Sigmoid colon (tissue), 7 donors: ENCODE measurements around the gene TOP3A. TPM values are rescaled to one million over a fixed set of nuclear protein-coding genes. Genes with fewer than 3 reads are reported as not detected.

Experiments used
- DNase-seq: peaks from one replicate; pipeline ENCODE4 v3.0.0-alpha.2; 2019
- H3K27ac ChIP-seq, 4 donors: fragments of 200-600 bp; sonication (generic); one replicate each; pipeline ENCODE4 v1.5.1; 2016 to 2019; ENCODE audit warnings: mild to moderate bottlenecking in 1 of 4
- H3K27me3 ChIP-seq, 3 donors: fragments of 200-600 bp; sonication (generic); one replicate each; pipeline ENCODE4 v1.5.1; 2019; ENCODE audit warnings: mild to moderate bottlenecking in 1 of 3
- H3K36me3 ChIP-seq, 4 donors: fragments of 200-600 bp; sonication (generic); one replicate each; pipeline ENCODE4 v1.5.1; 2016 to 2019
- H3K4me1 ChIP-seq, 4 donors: fragments of 200-600 bp; sonication (generic); one replicate each; pipeline ENCODE4 v1.5.1; 2017 to 2019
- H3K4me3 ChIP-seq, 4 donors: fragments of 200-600 bp; sonication (generic); one replicate each; pipeline ENCODE4 v1.5.1; 2017 to 2019; ENCODE audit warnings: mild to moderate bottlenecking in 2 of 4, moderate library complexity in 1 of 4
- H3K9me3 ChIP-seq, 4 donors: fragments of 200-600 bp in 3 of 4; sonication (generic) in 3 of 4; one replicate each; pipeline versions ENCODE4 v1.5.1 to v1.6.1; 2013 to 2019
- CTCF ChIP-seq, 4 experiments: fragments of 450-650 bp in 3 of 4; fragments of 200-600 bp in 1 of 4; IDR thresholded peaks; one replicate each; pipeline ENCODE4 v1.5.1; 2016 to 2019; ENCODE audit warnings: antibody characterized with exemption in 4 of 4, mild to moderate bottlenecking in 3 of 4, moderate library complexity in 2 of 4
- EP300 ChIP-seq, 4 donors: sonication (generic); formaldehyde crosslinking; IDR thresholded peaks; one replicate each; pipeline ENCODE4 v1.6.1; 2017; ENCODE audit warnings: antibody characterized with exemption in 4 of 4
- POLR2A ChIP-seq, 2 donors: fragments of 450-650 bp; IDR thresholded peaks; one replicate each; pipeline ENCODE4 v1.6.1; 2016; ENCODE audit warnings: antibody characterized with exemption in 2 of 2, mild to moderate bottlenecking in 2 of 2, moderate library complexity in 2 of 2
- POLR2AphosphoS5 ChIP-seq, 4 donors: sonication (generic); formaldehyde crosslinking; IDR thresholded peaks; one replicate each; pipeline ENCODE4 v1.6.1; 2017; ENCODE audit warnings: antibody characterized with exemption in 4 of 4
- WGBS, 2 donors: extraction: QIAGEN DNeasy Blood & Tissue Kit; methylation state at CpG; one replicate each; pipeline ENCODE4 v1.1.7; 2013; 5-methylcytosine and 5-hydroxymethylcytosine counted together
- intact Hi-C: fragments of 100-400 bp; cut with DNase I; formaldehyde crosslinking; loops from one replicate; pipeline ENCODE4 v1.15.1; 2023
- polyA plus RNA-seq, 3 donors: library from polyadenylated mRNA; stranded (reverse); fragments of 200-250 nt; gene quantifications; one replicate each; pipeline ENCODE4 v1.2.3, GENCODE V29; 2013
- total RNA-seq, 4 donors: library from RNA; depleted of rRNA; stranded (reverse); fragments of >200 nt; gene quantifications; one replicate each; pipeline ENCODE4 v1.1.0, GENCODE V29; 2016
- donor health status: healthy with polysubstance abuse.
- donor health status: Bipolar disorder and iron deficiency.
- donor health status: healthy.

Gene TOP3A
- total and polyA plus RNA-seq, 7 donors = 5.4 to 42.4 (median 22.1) TPM

GRCh38 chr17:18280766-18281371 is 33.9 kb downstream of the TOP3A start:
- TF ChIP-seq POLR2AphosphoS5 (IDR thresholded peaks at IDR 0.05) (no peak), EP300 (IDR thresholded peaks at IDR 0.05) (no peak), CTCF (IDR thresholded peaks at IDR 0.05) (no peak), POLR2A (IDR thresholded peaks at IDR 0.05) (no peak)
- no peak overlapping the region for H3K4me3 ChIP-seq
- no peaks in the 10 kb centered on the region for H3K4me1 ChIP-seq
- no peak overlapping the region for H3K27ac ChIP-seq
- intact Hi-C loops = no loop called here
- peaks cover 17 to 99% (median 70%) of the 10 kb centered on the region in 4 donors for H3K36me3 ChIP-seq
- no peaks in the 10 kb centered on the region for H3K27me3 ChIP-seq
- WGBS, 2 donors = 46 to 70% methylated on average over 5 of the region's 5 CpGs
- H3K9me3 ChIP-seq = no peaks in the 10 kb centered on the region
- no peak for DNase-seq

- DNase-seq = no peak
- Histone ChIP-seq H3K4me3 (no peak overlapping the region), H3K27me3 (no peaks in the 10 kb centered on the region), H3K4me1 (no peaks in the 10 kb centered on the region), H3K27ac (no peak overlapping the region), H3K9me3 (no peaks in the 10 kb centered on the region), H3K36me3 (peaks cover 16 to 94% (median 68%) of the 10 kb centered on the region in 4 donors)
- 93 to 98% methylated on average over 4 of the region's 4 CpGs for WGBS, 2 donors
- intact Hi-C loops = no loop called here
- no peak for TF ChIP-seq EP300 (IDR thresholded peaks at IDR 0.05)
- no peak for TF ChIP-seq CTCF (IDR thresholded peaks at IDR 0.05)
- TF ChIP-seq POLR2A (IDR thresholded peaks at IDR 0.05) = no peak
- no peak for TF ChIP-seq POLR2AphosphoS5 (IDR thresholded peaks at IDR 0.05)
Measured at GRCh38 chr17:18280249-18280648, 34.5 kb downstream of the TOP3A start.

- H3K4me3 ChIP-seq = no peak overlapping the region
- intact Hi-C loops = no loop called here
- peaks cover 15 to 91% (median 66%) of the 10 kb centered on the region in 4 donors for H3K36me3 ChIP-seq
Measured at GRCh38 chr17:18278867-18279266, 35.9 kb downstream of the TOP3A start.

GRCh38 chr17:18277076-18277475 is 37.7 kb downstream of the TOP3A start:
- Histone ChIP-seq H3K9me3 (no peaks in the 10 kb centered on the region), H3K4me3 (no peak overlapping the region), H3K27me3 (no peaks in the 10 kb centered on the region), H3K4me1 (no peaks in the 10 kb centered on the region), H3K27ac (no peak overlapping the region), H3K36me3 (peaks cover 15 to 84% (median 54%) of the 10 kb centered on the region in 4 donors)
- no peak for DNase-seq
- 92 to 95% methylated on average over 1 of the region's 1 CpG for WGBS, 2 donors
- TF ChIP-seq CTCF (IDR thresholded peaks at IDR 0.05) = no peak
- intact Hi-C loops = no loop called here

More at GRCh38 chr17:18278867-18279266, 35.9 kb downstream of the TOP3A start:
- TF ChIP-seq CTCF (IDR thresholded peaks at IDR 0.05) (no peak), POLR2A (IDR thresholded peaks at IDR 0.05) (no peak), EP300 (IDR thresholded peaks at IDR 0.05) (no peak), POLR2AphosphoS5 (IDR thresholded peaks at IDR 0.05) (no peak)
- DNase-seq = no peak
- no peaks in the 10 kb centered on the region for H3K4me1 ChIP-seq
- H3K27ac ChIP-seq = no peak overlapping the region
- H3K9me3 ChIP-seq = no peaks in the 10 kb centered on the region
- no peaks in the 10 kb centered on the region for H3K27me3 ChIP-seq
- WGBS, 2 donors = 93 to 94% methylated on average over 3 of the region's 3 CpGs
